Dedifferentiated amniotic fluid mesenchymal stem cell (primary cell): ENCODE results near the gene MVP.
"Not testable (repeated sequence)": the region's sequence is repeated elsewhere in the genome, so short reads cannot be mapped to it uniquely, and the experiment has no call there.

Experiments used
- DNase-seq: peaks from one replicate; pipeline ENCODE4 v3.0.0-alpha.2; 2016; ENCODE audit errors: extremely low spot score

Gene MVP

DNA sequence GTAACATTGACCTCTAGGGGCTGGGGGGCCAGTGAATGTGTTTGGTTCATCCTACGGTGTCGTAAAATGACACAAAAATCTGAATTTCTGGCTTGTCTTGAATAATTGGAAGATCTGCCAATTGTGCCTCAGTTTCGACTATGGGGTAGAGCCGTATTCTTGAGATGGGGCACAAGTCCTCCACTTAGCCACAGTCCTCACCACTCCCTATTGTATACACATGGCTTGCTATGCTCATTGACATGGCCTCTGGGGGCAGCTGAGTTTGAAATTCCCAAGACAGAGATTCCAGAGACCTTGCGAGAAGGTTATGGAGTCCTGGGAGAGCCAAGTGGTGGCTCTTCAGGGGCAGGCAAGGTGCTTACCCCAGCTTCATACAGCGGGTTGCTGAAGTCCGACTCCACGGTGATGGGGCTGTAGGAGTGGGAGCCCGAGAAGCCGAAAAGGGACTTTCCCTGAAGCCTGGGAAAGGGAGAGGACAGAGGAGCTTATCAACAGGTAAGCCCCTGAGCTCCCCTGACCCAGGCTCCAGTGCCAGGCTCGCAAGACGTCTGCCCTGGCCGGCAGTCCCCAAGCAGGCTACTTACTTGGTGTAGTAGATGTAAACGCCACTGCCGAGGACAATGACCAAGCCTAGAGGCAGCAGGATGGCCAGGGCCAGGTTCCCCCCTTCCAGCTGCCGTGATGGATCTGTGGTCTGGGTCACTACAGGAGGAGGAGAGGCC, 51.7 kb downstream of the MVP start:
- no peak for DNase-seq

DNA sequence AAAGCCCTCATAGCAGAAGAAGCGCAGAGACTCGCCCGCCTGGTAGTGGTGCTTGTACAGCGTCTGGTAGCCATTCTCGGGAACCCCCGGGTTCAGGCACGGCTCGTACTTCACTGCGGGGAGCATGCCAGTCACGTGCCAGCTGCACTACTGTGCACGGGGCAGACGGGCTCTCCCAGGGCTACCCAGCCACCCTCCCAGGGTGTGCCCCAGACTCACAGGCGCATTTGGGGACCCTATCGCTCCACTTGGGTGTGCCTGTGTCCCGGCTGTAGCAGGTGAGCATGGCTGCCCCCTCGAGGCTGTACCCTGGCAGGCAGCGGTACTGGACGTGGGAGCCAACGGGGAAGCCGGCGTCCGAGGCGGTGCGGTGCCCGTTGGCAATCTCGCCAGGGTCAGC, 53.1 kb downstream of the MVP start:
- DNase-seq: no peak

DNA sequence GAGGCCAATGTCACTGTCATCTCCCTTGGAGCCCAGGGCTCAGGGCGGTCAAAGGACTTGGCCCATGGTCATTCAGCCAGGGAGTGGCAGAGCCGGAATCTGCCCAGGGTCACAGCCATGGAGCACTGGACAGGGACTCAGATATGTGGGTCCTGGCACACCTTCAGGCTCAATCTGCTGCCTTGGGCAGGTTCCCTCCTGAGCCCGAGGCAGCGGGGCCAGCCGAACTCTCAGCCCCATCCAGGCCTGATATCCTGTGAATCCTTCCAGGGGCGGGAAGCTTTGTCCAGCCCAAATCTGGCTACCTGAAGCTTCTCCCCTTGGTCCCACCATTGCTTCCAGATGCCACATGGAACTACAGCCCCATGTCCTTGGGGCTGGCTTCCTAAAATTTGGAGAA, 54.9 kb downstream of the MVP start:
- DNase-seq: no peak

DNA sequence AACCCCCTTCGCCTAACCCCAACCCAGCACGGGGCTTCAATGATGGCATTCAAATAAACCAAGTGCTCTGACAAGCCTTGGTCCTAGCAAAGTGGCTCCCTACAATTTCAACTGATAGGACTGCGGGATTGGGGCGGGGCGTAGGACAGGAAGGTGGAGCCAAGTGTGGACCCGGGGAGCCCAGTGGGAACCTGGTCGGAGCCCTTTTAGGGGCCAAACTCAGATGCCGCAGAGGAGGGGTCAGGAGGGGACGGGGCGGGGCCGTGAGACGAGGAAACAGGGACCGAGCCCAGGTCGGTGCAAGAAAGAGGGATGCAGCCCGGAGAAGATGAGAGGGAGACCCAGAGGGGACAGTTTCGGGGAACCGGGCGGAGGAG, 55.9 kb downstream of the MVP start:
- no peak for DNase-seq

DNA sequence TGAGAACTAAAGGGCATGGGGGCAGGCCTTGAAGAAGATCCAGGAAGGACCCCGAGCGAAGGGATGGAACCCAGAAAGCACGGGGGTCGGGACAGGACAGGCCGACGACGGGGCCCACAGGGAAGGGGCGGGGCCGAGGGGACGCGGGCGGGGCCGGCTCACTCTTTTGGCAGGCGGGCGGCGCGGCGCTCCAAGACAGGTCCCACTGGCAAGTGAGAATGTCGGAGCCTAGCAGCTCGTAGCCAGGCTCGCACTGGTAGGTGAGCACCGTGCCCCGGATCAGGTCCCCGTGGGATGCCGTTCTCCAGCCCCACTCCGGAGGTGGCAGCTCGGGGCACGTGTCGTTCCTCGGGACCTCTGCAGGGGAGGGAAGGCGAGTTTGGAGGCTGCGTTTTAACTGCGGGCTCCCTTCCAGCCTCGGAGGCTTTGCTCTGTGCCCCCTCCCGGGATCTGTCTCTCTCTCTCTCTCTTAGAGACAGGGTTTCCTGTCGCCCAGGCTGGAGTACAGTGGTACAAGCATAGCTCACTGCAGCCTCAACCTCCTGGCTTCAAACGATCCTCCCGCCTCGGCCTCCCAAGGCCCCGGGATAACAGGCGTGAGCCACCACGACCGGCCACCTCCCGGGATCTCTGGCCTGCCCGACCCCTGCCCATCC, 56.5 kb downstream of the MVP start:
- DNase-seq: no peak

DNA sequence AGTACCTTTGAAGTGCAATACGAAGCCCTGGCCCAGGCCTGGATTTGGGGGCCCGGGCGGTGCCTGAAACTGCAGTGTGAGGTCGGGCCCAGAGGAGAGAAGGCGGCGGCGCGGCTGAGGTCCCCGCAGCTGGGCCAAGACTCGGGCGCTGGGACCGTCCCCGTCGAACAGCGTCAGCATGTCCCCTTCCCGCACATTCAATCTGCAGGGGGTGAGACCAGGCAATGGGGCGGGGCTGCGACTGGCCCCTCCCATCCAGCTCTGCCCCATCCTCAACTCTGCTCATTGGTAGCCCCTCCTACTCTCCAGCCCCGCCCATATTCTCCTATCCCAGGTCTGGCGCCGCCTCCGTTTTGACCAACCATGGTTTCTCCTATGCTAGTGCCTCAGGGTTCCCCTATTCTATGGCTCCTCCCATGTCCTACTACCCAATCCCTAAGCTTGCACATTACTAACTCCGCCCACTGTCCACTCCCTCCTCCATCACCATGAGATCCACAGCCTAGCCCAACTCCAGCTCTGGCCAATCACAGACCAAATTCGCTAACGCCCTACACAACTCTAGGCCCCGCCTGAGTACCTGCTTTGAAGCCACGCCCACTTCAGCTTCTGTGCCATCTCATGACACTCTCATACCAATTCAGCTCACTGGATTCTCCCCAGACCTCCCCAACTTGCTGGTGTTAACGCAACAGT, 57.2 kb downstream of the MVP start:
- DNase-seq: no peak

DNA sequence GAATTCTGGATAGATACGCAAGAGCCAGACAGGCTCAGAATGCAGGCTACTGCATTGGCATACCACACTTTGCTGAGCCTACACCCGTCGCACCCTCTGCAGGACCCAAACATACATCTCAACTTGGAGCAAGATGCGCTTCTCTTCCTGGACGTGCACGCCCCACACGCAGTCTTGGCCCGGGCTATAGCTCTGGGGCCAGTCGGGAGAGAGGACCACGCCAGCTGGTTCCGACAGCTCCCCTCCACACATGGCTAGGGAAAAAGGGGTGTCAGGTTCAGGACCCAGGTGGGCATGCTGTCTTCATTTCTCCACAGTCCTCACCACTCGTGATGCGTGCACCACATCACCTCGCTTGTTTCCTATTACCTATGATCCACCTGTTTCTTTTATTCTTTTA, 57.9 kb downstream of the MVP start:
- no peak for DNase-seq

DNA sequence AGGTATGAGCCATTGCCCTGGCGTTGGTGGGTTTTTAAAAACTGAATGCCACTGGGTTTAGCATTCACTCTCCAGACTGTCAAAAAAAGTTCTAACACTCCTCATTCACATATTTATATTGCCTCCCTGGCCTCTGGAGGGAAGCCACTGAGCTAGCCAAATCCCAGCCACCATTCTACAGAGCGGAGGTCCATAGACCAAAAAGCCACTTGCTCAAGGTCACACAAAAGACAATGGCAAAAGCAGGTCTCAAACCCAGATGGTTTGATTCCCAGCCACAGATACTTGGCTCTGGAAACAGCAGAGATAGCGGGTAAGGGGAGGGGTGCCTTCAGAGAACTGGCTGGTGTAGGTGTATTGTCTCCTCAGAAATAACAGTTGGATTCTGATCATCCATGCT, 60.8 kb downstream of the MVP start:
- no peak for DNase-seq

DNA sequence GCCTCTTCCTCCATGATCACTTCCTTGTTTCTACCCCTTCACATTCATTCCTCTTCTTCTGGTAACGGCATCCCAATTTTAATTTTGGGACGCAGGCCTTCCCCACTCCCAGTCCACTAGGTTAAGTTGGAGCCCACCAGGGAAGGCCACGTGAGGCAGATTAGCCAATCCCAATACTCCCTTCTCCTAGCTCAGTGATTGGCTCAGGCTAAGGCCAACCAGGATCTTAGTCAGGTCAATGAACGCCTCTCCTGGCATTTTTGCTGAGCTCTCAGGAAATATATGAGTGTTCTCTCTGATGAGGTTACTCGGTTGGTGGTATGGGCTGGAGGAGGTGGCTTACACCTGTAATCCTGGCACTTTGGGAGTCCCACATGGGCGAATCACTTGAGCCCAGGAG, 63.7 kb downstream of the MVP start:
- DNase-seq: no peak

DNA sequence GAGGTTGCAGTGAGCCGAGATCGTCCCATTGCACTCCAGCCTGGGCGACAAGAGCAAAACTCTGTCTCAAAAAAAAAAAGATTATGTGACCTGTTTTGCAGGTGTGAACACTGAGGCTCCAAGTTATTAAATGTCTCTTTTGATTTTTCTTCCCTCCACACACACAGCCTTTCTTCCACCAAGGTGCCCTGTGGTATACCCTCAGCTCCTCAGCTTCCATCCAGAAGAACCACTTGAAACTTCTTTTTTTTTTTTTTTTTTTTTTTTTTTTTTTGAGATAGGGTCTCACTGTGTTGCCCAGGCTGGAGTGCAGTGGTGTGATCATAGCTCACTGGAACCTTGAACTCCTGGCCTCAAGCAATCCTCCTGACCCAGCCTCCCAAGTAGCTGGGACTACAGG, 69.1 kb downstream of the MVP start:
- DNase-seq: not testable (repeated sequence)

DNA sequence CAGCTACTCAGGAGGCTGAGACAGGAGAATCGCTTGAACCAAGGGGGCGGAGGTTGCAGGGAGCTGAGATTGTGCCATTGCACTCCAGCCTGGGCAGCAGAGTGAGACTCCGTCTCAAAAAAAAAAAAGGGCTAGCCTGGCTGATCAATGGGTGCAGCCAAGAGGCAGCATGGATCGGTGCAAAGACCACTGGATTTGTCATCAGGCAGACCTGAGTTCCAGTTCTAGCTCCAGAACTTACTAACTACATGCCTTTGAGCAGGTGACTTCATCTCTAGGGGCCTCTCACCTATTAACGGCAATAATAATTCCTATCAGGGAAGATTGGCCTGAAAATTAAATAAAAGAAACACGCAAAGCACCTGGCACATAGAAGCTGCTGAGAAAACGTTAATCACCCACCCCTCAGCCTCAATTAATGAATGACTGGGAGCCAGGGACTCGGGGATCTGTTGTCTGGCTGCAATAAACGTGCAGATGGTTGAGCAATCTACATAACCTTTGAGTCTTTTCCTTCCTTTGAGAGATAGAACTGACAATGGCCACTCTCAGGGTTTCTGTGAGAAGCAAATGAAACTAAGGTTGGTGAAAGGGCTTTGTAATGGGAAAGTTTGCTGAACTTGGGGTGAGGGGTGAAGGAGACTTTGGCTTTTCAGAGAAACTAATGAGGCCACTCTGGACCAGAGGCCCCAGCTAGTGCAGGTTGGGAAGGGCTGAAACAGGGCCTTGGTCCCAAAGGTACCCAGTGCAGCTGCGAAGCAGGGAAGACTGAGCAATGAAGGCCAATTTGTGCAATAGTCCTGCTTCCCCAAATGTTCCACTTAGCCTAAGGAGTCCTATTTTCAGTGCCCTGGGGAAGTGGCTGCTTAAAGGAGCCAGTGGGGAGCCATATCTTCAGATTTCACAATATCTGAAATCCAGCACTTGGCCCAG, 71.5 kb downstream of the MVP start:
- DNase-seq: no peak

DNA sequence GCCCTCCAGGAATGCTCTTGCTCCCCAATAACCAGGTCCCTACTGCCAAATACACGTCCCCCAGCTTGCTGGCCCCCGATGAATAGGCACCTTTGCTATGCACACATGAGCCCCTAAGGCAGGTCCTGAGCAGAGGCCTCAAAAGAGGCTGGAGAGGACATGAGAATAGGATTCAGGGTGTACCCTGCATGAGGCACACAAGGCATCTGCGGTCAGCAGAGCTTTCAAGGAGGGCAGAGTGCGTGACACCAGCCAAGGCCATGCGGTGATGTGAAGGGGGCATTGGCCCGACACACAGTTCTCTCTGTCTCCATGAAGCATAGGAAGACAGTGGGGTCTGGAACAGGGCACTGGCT, 72.2 kb downstream of the MVP start:
- no peak for DNase-seq

DNA sequence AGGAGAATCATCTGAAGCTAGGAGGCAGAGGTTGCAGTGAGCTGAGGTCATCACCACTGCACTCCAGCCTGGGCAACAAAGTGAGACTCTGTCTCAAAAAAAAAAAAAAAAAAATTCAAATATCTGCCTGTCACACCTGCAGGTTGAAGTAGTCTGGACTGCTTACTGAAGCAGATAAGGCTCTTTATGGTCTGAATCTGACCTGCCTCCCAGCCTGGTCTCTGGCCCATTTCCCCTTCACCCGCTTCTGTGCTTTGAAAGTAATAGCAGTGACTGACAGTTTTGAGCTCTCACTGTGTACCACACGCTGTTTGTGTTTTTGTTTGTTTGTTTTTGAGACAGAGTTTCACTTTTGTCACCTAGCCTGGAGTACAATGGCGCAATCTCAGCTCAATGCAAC, 73.3 kb downstream of the MVP start:
- no peak for DNase-seq

DNA sequence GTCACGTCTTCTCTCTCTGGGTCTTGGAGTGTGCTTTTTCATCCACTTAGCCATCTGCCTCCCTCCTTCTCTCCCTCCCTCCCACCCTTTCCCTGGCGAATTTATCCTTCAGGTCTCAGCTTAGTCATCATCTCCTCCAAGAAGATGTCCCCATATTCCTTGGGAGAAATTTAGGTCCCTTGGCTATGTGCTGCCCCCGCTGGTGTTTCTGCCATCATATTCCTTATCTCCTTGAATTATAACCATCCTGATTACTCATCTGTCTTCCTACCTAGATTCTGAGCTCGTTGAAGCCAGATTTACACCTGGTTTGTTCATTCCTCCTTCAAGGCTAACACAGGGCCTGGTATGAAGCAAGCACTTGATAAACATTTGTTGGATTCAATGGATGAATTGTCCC, 74.1 kb downstream of the MVP start:
- DNase-seq: no peak

DNA sequence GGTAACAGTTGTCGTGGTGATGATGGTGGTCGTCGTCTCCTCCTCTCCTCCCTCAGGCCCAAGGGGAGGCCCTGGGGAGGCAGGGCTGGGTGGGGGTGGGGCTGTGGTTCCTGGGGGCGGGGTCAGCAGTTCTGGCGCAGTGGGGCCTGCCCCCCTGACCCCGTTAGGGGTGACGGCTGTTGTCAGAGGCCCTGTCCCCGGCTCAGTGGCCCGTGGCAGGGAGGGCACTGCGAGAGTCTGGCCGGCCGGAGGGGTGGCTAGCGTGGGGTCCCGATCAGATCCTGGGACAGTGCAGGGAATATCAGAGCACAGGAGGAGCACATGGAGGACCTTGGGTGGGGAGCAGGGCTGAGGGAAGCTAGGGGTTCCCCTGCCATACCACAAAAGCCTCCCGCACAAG, 76.6 kb downstream of the MVP start:
- no peak for DNase-seq

DNA sequence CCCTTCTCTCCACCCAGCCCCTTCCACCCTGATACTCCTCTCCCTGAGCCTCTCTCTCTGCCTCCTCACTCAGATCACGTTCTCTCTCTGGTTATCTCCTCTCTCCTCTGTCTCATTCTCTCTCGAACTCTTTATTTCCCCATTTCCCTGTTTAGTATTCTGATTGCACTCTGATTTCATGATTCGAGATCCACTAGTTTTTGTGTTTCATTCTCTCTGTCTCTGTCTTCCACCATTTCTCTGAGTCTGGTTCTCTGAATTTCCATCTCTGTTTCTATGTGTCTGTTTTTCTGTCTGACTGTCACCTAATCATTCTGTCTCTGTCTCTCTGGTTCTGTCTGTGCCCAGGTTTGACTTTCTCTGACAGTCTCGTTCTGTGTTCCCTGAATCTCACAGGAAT, 77.1 kb downstream of the MVP start:
- no peak for DNase-seq
